AG08395 (cell line): Measurements from ENCODE around the gene ADGRL2.
A peak's percentile ranks its signal among the peaks of the same experiment; 100 is the strongest.

Source experiments
- DNase-seq: peaks from one replicate; pipeline ENCODE4 v3.0.0; 2012; ENCODE audit warnings: mixed read lengths, low spot score

The ADGRL2 gene

DNA sequence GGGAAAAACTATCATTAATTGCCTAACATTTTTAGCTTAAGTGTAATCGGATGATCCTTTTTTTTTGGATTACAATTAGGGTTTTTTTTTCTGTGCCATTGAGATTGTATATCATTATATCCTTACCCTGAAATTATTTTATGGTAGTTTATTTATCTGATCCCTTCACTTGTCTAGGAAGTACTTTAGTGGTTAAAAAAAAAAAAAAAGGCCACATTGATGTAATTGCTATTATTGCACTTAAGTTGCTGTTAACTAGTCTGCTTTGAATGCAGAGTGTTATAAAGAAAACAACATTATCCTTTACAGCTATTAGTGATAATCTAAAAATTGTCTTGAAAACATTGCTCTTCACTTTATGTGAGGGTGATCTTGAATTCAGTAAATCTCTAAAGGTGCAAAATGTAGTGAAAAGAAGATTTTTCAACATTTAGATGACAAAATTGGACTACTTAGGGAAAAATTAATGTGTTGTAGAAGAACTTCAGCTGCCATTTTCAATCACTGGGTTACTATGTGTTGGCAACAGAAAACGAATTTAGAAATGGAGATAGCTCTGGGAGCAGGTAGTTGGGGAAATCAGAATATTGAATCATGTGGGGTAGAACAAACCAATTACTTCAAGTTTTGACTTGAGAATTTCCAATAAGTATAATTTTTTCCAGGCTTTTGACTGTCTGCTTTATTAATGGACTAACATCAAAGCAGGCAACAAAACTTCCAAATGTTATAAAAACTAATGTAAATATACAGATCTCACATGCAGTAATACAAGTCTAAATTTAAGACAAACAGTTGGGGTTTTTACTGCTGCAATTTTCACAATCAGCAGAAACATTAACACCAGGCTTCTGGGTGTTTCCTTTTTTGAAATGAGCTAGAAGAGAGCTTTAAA, 5.0 kb downstream of the ADGRL2 start:
- DNase-seq = no peak

DNA sequence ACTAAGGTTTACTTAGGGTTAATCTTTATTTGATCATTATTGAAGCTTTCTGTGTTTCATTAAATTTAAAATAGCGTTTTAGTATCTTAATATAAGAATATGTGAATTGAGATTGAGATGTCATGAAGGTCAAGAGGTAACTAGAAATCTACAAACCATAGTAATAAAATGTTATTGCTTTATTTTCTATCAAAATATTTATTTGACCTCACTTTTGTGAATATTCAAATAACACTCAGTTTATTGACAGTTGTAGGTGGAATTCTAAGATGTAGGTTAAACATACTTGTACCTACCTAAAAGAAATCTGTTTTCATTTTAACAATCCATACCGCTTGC, 5.7 kb downstream of the ADGRL2 start:
- DNase-seq = no peak

DNA sequence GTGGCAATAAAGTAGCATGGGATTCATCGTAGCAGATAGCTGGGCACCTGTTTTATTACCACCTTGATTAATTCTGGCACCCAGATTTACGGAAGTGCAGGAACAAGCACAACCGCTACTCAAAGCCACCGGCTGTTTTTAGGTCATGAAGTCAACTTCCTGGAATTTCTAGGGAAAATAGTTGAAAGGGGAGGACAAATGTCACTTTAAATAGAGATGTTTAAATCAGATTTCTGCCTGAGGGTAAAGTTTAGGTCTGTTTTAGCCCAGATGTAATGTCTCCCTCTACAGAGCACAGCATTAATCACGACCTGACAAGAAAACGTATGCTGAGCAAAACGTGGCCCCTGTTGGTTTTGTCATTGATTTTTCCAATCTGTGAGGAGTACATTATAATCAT, 8.0 kb downstream of the ADGRL2 start:
- no peak for DNase-seq

DNA sequence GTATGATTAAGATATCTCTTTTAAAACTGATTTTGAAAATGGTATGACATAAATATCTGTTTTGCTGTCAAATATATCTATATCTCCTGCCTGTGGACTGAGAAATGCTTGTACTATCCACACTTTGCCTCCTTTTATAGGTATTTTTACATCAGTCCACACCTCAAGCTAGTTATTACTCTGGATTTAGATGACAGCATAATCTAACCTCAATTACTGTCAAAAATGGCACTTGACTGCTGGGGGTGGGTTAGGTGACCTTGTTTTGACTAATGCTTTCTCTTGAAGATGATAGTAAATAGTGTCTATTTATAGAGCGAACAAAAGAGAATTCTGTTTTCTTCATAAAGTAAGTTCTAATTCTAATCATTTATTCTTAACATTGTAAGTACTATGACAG, 9.1 kb downstream of the ADGRL2 start:
- no peak for DNase-seq

DNA sequence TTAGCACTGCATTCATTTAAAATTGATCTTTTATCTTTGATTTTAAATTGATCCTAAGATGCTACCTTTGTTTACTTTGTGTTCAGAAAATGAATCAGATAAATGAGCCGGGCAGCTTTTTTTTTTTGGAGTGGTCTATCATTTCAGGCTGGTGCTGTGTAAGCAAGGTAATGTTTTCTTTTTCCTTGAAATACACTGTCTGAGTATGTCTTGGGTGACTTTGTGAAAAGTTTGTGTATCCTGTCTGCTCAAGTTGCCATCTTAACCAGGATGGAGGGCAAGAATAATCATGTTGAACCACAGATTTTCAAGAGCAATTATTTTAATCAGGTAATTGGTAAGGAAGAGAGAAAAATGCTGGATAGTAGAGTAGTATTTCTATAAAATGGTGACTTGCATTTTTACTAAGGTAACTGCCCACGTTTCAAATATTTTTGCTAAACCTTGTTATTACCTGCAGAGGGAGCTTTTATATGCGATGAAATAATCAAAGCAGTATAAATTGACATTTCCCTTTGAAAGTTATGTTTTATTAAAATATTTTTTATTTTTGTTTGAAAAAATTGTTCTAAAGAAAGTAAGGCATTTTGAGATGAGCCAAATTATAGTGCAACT, 11.1 kb downstream of the ADGRL2 start:
- no peak for DNase-seq

DNA sequence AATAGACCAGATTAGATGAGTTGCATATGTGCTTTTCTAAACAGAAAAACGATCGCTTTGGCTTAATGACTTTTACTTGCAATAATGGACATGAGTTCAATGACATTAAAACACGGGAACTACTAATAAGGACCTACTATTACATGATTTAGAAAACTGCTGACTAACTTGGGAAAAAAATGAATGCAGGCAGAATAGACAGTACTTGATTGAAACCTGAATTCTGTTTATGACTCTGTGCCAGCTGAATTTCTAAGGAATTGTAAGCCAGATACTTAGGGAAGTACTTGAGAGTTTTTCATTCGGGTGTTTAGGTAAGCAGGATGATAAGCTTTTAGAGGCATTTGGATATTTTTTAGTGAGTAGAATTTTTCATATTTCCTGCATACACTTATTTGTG, 12.0 kb downstream of the ADGRL2 start:
- DNase-seq = no peak

DNA sequence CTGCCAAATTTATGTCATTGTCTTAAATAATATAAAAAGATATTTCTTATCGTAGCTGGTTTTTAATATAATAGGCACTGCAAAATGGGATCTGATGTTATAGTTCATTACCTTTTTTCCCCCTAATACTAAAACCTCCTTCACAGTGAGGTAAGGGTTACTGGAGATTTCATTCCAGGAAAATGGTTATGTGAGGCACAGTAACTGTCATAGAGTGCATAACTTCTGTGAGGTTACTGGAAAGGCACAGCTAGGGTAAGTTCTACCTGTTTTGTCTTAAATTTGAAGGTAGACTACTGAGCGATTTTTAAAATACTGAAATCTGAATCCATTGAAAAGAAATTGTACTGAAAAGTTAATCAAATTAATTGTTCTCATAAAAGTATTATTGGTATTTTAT, 13.0 kb downstream of the ADGRL2 start:
- DNase-seq = no peak

DNA sequence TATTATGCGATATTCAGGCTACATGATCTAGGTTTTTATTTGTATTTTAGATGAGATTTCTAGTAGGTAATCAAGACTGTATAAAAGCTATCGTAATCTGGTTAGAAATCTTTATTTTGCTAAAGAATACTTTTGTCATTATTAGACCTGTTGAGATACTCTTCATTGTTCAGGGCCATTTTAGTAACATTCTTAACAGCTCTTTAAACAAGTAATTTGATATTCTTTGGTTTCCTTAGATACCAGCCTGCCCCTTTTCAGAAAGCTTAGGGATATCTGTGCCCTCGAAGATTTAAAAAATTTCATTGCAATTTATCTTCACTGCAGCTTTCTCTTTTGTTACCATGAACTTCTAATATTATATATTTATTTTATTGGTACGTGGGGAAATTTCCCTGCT, 18.9 kb downstream of the ADGRL2 start:
- DNase-seq = no peak

DNA sequence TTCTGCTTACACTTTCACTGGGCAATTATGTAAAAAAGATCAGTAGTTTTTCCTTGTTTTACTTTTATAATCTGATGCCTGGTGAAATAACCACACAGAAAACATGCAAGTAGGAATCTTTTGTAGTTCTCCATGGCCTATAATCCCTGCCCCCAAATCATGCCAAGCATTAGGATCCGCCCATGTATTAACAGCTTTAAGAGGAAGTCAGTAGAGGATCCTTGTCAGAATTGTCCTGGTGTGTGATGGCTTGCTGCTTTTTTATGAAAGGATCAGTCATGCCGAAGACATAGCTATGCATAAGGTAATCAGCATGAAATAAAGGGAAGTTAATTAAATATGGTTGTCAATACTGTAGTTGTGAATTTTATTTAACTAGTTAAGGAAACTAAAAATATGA, 20.0 kb downstream of the ADGRL2 start:
- DNase-seq = no peak

DNA sequence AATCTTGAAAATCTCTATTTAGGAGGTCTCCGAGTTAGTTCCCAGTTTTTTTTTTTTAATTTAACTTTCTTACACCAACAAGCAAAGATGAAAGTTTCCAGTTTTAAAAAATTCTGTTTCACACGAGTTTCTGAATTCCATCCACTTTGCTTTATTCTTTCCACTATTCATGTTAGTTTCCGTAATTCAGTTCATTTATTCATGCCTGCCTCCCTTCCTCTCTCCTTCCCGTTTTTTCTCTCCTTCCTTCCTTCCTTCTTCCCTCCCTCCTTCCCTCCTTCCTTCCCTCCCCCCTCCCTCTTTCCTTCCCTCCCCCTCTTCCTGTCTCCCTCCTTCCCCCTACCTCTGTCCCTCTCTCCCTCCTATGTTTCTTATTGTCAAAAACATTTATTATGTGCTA, 22.3 kb downstream of the ADGRL2 start:
- DNase-seq = no peak

DNA sequence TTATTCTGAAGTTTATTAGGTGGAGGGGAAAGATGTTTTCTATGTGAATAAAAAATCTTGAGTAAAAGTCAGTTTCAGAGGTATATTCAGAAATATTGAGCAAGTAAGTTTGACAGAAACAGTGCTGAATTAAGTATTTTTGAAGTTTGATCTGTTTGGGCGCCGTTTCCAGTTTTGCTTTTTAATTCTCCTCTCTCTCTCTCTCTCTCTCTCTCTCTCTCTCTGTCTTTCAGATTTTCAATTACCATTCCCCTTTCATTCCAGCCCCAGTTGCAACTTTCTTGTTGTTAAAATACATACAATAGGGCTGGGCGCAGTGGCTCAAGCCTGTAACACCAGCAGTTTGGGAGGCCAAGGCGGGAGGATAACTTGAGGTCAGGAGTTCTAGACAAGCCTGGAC, 24.0 kb downstream of the ADGRL2 start:
- no peak for DNase-seq

DNA sequence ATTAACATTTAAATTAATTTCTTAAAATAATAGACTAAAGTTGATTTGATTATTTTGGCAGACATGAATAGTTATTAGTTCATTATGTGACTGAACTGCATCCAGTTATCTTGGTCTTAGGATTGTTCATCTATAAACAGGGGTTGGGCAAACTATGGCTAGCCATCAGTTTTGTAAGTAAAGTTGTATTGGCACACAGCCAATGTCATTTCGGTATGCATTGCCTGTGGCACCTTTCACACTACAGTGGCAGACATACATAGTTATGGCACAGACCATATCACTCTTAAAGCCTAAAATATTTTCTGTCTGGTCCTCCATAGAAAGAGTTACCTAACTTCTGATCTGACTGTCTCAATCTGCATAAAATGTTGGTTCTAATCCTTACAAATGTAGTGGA, 27.2 kb downstream of the ADGRL2 start:
- no peak for DNase-seq

DNA sequence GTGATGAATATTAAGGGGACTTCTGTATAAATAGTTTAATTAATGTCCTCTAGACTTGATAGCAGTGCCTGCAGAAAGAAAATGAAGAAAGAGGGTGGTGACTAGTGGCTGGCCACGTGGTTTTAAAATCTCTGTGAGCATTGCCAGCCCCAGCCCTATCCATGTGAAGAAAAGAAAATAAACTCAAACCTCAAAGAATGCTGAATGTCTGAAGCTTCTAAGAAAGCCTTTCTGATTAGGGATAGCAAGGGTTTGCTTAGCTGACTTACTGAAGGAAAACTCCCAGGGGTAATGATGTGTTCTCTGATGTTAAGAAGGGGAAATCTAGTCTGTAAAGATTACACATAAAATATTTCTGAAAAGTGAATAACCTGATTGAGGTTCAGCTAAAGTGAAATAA, 31.8 kb downstream of the ADGRL2 start:
- DNase-seq = peak; percentile 48

DNA sequence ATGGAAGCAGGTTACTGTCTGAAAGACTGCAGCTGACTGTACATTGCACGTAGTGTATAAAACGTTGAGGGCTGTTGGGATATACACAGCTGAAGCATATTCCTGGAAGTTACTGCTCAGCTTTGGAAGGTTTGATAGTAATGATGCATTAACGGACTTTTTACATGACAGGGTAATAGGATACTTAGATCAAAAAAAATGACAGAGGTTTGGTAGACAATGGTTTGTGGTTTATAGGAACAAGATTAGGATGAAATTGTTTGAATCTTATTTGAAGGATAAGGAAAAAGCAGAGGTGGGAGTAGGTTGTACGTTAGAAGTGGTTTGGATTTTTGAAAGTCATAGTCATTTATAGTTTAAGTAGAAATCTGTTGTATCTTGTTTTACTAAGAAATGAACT, 33.0 kb downstream of the ADGRL2 start:
- no peak for DNase-seq

DNA sequence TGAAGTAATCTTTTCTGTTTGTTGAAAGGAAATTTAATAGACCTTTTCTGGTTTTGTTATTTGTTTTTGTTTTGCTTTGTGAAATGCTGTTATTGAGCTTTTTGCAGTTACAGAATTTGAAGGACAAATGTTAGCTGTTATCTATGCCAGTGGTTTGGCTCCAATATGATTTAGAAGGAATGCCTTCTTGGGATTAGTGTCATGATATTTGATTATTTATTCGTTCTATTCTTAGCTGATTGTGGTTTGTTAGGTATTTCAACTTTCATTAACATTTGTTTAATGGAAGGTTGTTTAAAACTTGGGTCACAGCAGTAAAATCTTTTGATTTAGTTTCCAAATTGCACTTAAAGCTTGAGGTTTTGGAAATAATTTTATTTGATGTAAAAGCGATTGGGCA, 33.5 kb downstream of the ADGRL2 start:
- DNase-seq = no peak

DNA sequence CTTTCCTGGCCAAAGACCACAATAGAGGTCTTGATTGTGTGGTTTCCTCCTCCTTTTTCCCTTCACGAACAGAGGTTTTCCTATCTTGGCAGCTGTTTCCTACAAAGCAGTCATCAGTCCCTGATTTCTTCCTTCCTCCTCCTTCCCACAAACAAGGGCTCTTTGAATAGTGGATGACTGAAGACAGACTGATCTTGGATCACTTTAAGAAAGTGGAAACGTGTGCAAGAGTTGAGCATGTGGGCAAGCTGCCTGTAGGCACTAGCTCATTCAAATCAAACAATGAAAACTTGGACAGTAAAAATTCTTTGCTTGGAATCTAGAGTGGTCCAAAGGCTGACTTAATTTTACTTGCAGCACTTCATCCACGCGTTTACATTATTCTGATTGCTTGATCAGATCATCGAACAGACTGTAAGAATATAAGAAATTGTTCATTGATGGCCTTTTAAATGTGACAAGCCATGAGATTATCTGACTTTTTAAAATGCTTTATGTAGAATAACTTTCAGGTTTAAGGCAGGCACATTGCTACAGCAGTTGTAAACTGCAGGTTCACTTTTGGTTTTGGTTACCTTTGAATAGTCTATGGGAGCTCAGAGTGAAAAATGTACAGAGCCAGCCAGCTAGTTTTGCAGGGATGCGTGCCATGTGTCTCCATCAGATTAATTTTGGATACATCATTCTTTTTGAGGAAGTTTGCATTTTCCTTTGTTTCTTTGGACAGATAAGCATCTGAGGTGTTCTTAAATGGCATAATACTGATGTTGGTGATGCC, 34.4 kb downstream of the ADGRL2 start:
- peak; percentile 4 for DNase-seq

DNA sequence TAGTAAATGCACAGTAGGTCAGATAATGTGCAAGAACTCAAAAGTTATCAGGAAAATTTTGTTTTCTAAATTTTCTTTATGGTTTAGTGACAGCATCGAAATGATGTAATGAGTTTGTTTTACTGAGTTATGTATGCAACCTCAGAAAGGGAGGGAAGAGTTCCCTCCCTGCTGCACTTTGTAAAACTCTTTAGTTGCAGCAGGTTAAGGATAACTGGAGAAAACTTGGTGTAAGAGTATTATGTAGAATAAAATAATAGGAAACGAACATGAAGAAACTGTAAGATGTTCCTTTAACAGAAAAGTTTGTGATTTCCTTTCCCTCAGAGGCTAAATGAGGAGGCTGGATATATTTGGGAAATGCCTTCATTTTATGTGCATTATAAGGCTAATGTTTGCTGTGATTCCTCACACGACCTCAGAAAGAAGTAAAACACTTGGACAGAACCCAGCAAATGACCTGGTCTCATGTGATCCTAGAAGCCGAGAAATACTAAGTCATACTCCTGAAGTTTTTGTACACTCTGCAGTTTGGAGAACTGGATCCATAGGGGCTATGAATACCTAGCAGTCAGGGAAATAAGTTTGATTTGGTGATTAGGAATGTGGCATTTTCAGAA, 35.4 kb downstream of the ADGRL2 start:
- DNase-seq = no peak

DNA sequence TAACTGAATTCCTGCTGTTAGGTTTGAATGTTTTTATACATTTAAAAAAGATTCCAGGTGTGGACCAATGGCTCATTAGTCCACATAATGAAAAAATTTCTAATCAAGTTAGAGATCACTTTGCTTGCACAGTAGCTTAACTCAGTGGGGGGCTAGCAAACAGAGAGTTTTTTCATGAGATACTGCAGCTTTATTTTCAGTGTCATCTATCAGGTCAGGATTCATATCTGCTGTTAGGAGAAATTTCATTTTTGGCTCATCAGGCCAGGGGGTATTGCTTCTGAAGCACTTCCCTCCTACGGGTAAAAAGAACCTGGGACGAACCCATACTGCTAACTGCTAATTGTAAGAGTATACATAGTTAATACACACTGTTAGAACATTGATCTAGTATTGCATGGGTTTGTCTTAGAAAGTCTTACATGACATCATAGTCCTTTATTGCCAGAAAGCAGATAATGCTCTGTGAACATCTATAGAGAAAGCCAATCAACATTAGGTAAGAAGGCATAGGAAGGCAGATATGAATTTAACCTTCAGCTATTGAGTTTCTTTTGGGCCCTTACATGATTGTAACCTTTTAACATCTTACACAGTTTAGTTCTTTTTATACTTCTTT, 38.0 kb downstream of the ADGRL2 start:
- no peak for DNase-seq

DNA sequence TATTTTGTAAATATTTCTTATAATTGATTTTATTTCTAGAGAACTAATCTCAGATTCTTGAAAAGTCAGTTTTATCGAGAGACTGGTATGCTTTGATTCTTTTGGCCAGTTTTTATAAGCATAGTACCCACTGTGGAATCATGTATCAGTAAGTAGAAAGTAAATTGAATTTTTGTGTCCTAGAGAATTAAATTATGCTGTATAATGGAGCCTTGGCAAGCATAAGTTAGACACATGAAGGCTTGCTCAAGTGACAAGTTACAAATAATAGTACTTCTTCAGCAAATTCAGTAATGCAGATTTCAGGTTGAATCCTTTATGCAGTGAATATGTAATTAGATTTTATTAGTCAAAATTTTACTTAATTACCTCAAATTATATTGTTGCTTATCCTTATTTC, 40.1 kb downstream of the ADGRL2 start:
- no peak for DNase-seq

DNA sequence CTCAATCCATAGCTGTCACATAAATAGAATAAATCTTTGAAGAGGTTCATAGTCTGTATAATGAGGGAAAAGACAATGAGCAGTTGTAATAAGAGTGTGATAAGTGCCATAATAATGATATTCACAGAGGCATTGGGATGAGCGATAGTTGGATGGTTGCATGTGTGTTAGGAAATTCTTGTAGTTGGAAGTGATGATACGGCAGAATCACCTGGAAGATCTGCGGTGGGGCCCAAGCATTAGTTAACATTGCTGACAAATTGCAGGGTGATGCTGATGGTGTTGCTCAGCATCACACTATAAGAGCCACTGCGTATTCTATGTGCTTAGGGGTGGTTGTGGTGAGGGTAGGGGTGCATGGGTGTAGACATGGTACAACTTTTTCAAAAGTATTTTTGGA, 41.1 kb downstream of the ADGRL2 start:
- no peak for DNase-seq

DNA sequence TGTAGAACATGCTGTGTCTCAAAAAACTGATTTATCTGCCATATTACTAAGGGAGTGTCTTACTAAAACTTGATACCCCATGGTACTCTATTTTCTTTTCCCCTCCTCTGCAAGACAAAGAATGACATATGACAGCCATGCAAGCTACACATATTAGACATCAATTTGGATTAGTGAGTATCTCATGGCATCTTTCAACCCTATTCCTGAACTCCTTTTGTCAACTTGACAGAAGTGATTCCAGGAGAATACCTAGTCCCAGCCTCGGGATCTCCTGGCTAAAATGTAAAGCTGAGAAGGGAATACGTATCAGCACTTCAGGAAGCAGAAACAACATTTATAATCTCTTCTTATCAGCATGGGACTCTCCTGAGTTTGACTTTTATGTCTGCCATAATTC, 43.7 kb downstream of the ADGRL2 start:
- no peak for DNase-seq

DNA sequence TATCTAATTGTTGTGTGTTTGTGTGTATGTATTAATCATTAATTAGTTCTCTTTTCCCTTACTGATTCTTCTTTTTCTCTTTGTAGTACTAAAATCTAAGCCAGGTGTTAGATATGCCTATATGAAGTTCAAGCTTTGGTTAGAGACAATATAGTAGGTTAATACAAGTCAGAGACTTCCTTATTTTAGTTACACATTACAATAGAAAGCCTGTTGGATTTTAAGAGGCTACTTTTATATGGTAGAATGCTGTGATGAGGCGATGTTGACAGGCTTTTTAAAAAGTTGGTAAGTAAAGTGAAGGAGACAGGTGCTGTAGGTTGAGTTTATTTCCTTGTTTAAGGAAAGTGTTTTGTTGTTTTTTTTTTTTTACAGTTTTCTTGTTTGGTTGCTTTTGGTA, 45.9 kb downstream of the ADGRL2 start:
- DNase-seq = no peak
